Raji (cell line): ENCODE data around the gene LNX1.

Experiments
- POLR2A ChIP-seq: IDR thresholded peaks from 2 replicates; pipeline ENCODE4 v1.6.1; 2011; ENCODE audit warnings: low read depth, low read length, control low read depth; ENCODE audit not compliant: insufficient read depth

Gene LNX1

DNA sequence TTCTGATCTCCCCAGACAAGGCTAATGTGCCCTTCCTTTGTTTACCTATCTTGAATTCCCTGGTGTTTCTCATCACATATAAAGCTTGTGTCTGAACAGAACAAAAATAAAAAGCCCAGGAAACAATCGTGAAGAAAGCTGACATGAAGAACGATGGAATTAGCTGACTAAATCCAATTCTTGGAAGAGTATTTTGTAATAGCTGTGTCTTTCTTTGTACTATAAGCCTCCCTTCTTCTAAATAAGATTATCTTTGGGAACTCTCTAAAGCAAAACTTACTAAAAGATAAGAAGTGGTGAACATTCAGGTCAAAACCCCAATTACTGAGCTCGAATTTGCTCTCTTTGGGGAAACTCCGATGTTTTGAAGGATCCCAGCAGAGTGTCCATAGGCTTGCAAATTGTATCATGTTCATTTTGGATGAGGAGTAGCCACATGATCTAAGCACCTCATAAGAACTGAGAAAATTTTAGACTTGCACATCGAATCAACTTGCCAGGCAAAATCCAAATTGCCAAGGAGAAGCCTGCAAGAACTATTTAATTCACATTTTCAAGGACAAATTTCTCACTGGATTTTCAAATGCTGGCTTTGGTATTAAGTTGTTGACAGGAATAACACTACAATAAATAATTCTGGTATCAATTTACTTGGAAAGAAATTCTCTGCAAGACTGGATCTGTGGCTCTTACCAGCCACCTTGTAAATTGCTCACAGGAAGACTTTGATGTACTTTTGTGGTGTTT is 106.2 kb downstream of the LNX1 start:
- TF ChIP-seq POLR2A, result no peak

DNA sequence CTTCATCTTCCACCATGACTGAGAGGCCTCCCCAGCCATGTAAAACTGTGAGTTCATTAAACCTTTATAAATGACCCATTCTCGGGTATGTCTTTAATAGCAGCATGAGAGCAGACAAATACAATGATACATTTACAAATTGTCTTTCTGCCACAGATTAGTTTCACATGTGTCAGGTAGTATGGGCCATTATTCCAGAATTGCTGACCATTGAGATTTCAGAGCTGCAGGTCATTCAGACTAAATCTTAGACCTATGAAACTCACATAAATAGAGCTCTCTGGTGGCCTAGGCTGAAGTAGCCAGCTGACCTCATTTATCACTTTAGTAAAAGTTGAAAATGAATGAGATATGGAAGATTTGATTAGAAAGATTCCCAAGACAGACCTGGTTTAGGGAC is 108.0 kb downstream of the LNX1 start:
- TF ChIP-seq POLR2A, result no peak

DNA sequence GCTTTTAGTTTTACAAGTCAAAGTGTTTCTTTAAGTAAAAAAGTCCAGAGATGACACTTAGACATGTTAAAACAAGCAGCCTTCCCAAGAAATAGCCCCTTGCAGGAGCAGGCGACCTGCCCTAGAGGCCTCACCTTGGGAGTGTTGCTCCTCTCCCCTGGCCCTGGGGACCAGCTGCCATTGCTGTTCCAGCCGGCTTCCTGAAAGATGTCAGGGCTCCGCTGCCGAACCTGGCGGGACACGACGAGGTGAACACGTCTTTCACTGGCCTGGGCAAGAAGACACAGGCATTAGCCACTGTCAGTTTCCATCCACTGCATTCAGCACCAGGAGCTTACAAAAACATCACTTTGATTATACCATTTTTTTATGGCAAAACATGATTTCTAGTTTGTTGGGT is 109.7 kb downstream of the LNX1 start:
- TF ChIP-seq POLR2A, result no peak

DNA sequence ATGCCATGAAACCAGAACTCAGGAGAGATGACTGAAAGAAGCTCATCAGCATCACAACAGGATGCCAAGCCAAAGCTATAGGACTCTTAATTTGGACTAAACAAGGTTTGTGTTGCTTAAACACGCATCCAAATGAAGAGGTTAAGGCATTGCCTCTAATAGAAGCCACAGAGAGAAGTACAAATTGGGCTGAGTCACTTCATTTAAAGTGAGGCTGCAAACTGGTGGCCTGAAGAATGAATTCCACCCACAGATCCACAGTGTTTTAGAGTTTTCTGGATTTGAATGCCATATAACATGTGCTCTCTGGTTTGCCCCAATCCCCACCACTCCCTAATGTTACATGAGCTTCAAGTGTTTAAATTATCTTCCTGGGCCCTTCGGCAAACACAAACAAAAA is 110.4 kb downstream of the LNX1 start:
- TF ChIP-seq POLR2A, result no peak

DNA sequence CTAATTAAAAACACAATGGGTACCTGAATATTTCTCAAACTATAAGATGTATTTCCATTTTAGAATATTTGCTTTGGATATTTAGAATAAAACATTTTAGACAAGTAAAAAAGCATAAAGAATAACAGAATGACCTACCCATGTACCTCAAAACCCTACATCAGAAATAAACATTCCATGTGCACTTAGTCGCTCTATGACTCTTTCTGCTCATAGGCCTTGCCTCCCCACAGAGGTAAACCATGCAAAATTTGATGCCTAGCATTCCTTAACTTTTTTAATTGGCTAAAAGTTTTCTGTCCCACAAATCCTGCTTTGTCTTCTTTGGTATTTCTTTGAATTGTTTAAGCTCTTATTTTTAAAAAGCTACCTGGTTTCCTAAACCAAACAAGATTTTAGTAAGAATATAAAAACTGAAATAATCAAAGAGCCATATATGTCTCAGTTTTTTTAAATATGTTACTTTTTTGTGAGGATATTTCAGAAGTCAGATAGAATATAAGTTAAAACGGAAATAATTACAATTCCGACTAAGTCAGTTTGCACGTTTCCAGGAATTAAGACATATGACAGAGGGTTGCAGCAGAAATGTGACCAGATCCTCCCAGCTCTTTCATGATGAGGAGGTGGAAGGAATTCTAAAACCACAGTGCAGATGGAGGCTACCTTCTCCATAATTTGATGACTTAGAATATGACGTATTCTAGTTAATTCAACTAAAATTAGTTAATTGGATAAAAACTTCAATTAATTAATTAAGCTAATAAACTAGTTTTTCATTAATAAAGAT is 111.4 kb downstream of the LNX1 start:
- no peak for TF ChIP-seq POLR2A

DNA sequence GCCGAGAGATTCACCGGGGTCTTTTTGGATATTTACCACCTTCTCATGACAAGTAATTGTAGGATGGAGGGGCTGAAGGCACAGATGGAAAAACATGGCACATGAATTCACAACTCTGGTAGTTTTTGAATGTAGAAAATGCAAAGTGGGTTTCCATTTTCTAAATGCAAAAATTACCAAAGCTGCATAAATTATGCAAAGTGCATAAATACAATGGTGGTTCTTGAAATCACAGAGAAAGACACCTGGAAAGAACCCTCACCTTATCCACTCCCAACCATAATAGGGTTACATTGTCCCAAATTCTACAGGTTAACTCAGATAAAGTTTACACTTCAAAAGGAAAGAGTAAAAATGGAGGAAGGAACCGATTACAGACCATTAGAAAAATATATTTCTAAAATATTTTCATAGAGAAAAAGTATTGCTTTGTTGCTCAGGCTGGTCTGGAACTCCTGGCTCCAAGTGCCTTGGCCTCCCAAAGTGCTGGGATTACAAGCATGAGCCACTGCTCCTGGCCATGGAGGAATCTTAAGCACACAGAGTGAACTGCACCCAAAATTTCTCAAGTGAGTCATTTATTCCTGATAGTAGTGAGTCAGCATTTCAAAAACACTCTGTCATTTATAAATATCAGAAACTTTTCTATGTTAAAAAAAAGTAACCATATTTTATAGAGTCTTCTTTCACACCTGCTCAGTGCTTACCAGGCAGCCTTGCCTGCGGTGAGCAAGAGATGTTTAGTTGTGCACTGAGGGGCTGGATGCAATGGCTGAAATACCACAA is 112.4 kb downstream of the LNX1 start:
- TF ChIP-seq POLR2A, result no peak

DNA sequence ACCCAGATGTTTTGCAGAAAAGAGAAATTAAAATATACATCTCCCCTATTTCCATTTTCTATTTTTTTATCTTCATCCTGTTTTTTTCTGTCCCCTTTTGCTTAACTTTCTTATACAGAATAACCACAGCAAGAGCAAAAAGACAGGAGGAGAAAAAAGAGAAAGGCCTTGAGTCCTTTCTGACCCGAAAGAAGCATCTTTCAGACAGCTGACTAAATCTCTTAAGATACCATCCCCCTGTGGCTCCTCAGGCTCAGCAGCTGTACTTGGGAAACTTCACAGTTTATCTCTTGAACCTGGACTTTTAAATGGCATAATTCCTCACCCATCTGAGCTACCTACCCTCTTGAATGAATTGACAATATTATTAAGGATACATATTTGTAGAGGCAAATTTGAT is 113.7 kb downstream of the LNX1 start:
- TF ChIP-seq POLR2A, result no peak

DNA sequence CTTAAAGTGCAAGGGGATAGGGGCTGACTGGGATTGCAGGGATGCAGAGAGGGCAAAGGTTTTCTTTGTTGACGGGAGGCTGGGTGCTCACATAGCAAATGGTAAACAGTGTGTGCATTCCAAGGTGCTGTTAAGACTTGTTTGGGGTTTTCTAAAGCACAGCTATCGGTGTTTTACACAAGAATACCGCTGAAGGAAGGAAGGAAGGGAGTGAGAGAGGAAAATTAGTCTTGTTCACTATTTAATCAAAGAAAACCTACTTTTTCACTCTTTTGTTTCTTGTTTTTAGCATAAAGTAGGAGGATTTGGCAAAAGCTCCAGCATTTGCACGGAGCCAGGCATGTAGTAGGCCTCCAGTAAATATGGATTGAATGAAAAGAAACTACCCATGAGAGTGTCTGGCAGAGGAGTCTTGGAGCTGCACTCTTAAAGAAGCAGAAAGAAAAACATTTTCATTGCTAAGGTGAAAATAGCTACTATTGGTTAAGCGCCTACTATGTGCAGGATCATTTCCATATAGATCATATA is 114.2 kb downstream of the LNX1 start:
- no peak for TF ChIP-seq POLR2A

DNA sequence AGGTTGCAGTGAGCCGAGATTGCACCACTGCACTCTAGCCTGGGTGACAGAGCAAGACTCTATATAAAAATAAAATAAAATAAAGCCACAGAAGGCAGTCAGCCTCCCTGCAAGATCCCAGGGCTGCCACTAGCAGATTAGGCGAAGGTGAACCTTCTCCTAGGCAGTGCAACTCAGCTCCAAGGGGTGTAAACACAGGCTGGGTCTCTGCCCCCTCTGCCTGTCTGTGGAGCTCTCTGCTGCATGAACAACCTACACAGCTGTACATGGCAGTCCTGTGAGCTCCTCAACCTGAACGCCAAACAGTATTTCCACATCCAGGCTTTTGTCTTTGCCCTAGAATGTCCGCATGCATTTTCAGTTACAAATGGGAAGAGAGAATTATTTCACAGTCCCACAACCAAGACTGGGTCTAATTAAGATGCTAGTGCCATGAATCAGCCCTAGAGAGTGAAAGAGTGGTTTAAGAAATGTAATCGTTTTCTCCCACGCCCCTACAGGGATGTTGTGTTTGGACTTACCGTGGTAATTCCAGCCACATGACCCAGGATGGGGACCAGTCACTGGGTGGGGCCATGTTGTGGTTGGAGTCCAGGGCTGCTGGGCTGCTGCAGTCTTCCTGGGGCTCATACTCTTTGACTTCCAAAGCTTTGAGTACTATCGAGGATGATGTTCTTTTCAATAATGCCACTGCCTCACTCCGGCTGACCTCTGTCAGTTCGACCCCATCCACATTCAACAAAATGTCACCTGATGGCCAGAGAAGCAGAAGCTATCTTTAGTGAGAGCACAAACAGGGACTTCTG is 114.9 kb downstream of the LNX1 start:
- no peak for TF ChIP-seq POLR2A

DNA sequence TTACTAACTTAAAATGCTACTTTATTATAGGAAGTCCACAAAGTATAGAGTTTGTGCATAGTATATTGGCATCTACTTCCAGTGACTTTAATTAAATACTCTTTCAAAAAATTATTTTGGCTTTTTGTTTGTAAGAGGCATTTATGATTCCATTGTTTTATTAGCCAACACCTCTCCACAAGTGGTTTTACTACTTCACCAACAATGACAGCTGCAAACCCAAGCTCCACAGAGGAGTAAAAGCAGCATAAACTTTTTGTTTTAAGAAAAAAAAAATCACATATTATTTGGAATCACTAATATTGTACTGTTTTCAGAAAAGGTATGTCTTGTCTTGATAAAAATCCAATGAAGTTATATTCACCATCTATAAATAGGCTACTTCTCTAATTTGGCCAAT is 125.4 kb downstream of the LNX1 start:
- no peak for TF ChIP-seq POLR2A

DNA sequence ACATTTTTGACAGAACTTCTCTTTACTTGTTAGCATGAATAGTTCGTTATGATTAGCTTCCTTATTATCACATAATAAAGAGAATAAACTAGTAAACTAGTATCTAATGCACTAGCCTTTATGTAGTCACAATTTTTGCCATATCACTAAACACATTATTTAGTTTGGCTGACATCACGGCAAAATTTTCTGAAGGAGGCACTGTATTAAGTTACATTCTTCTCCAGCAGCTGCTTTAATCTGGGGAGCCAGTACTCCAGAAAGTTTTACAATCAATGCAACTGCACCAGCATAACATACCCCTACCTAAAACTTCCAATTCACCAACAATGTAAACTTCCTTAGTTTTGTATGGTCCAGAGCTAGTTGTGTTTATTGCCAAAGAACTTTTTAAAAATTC is 126.0 kb downstream of the LNX1 start:
- no peak for TF ChIP-seq POLR2A

DNA sequence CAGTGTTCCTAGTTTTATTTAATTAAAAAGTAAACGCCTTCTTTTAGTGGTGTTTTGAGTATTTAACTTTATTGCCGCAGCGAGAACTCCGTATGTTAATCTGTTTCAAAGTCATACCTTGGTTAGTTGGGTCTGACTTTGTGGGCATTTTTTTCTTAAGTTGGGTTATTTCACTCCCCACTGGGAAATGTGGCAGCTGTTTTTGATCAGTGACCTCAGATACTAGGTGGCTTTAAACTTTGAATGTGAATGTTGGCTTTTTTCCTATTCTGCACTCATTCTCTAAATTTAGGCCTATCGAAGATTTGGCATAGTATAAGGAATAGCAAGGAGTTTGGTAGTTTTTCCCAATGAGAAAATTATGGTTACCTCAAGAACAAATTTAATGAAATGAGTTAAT is 127.9 kb downstream of the LNX1 start:
- TF ChIP-seq POLR2A, result no peak

DNA sequence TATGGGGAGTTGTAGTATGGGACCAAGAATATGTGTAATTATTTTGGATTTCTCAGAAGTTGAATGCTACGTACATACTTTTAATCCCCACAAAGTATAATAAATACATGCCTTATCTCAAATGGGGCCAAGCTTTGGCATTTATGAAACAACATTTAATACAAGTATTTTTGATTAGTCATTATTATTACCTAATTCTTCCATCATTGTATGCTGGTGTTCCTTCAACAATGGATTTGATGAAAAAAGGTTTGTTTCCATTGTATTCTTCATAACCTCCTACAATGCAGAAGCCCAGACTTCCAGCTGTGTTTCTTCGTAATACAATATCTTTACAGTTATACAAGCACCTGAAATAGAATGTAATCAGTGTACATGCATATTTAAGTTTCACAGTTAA is 130.0 kb downstream of the LNX1 start:
- TF ChIP-seq POLR2A, result no peak

DNA sequence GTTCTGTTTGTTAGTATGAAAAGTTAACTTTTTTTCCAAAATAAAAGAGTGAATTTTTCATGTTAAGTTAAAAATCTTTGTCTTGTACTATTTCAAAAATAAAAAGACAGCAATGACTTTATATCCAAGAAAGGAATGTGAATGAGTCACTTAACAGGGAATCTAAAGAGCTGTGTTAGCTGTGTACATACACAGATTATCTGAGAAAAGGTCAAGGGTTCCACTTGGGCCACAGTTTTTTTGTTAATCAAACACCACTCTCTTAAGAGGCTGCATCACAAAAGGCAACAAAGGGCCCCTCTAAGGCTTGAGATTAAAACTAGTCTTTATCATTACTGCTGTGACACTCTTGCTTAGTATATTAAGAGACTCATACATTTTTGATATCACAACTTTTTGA is 131.7 kb downstream of the LNX1 start:
- TF ChIP-seq POLR2A, result no peak

DNA sequence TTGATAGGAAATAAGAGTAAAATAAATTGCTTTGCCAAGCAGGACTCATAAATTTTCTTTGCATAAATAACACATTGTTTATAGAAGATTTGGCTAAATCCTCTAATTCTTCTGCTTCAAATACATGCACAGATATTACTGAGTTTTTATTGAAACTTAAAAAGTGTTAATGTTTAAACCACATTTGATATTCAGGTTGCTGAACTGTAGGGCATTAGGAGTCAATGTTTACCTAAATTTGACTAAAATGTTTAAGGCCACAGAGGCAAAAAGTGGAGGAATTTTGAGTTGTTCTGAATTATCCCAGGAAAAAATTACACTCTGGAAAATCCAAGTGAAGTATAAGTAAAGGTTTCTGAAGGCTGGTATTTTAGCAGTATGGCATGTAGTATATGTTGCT is 135.1 kb downstream of the LNX1 start:
- TF ChIP-seq POLR2A, result no peak
